SU-DHL-6 (cell line): ENCODE results near the gene SLC30A7.
"Not testable (repeated sequence)": the region's sequence is repeated elsewhere in the genome, so short reads cannot be mapped to it uniquely, and the experiment has no call there.

Source experiments
- H2AFZ ChIP-seq: fragments of 200-600 bp; sonication (generic); 2 replicates; pipeline ENCODE4 v1.6.1; 2014; ENCODE audit warnings: low read depth, mild to moderate bottlenecking, moderate library complexity, mixed read lengths, antibody characterized with exemption, low read length; ENCODE audit not compliant: severe bottlenecking
- H3F3A ChIP-seq: fragments of 200-600 bp; shearing (Covaris generic); 2 replicates; pipeline ENCODE4 v1.6.0; 2016; ENCODE audit warnings: antibody characterized with exemption, mild to moderate bottlenecking; ENCODE audit not compliant: insufficient read depth
- H3K27ac ChIP-seq: fragments of 200-600 bp; sonication (generic); 2 replicates; pipeline ENCODE4 v1.5.1; 2016; ENCODE audit warnings: low read depth, mild to moderate bottlenecking, low read length, moderate library complexity, mixed read lengths
- H3K27me3 ChIP-seq: fragments of 200-600 bp; sonication (generic), shearing (Covaris generic); 2 replicates; pipeline ENCODE4 v1.6.0; 2014; ENCODE audit warnings: mild to moderate bottlenecking, low read length
- H3K36me3 ChIP-seq: fragments of 200-600 bp; sonication (generic); 2 replicates; pipeline ENCODE4 v1.6.1; 2014; ENCODE audit warnings: mild to moderate bottlenecking, low read length, mixed read lengths
- H3K4me2 ChIP-seq: fragments of 300-600, 200-600 bp; shearing (Covaris generic), sonication (generic); 2 replicates; pipeline ENCODE4 v1.6.0; 2014; ENCODE audit warnings: low read length, low read depth, mild to moderate bottlenecking; ENCODE audit not compliant: poor library complexity, severe bottlenecking
- H3K4me3 ChIP-seq: fragments of 200-600 bp; sonication (generic); 2 replicates; pipeline ENCODE4 v1.5.1; 2014; ENCODE audit warnings: antibody characterized with exemption, low read length, mild to moderate bottlenecking, mixed read lengths; ENCODE audit not compliant: insufficient read depth, poor library complexity, severe bottlenecking
- H3K79me2 ChIP-seq: fragments of 200-600 bp; sonication (generic); 2 replicates; pipeline ENCODE4 v1.6.1; 2014; ENCODE audit warnings: mild to moderate bottlenecking, low read length, moderate library complexity; ENCODE audit not compliant: insufficient read depth
- H3K9ac ChIP-seq: fragments of 200-600 bp; sonication (generic); 2 replicates; pipeline ENCODE4 v1.7.0; 2014; ENCODE audit warnings: mild to moderate bottlenecking, low read length
- H3K9me2 ChIP-seq: fragments of 200-600 bp; sonication (generic); replicated peaks from 2 replicates; pipeline ENCODE4 v1.6.1; 2014; ENCODE audit warnings: low read length; ENCODE audit not compliant: insufficient read depth
- H3K9me3 ChIP-seq: fragments of 200-600 bp; sonication (generic); 2 replicates; pipeline ENCODE4 v1.6.1; 2014; ENCODE audit warnings: low read length, mixed read lengths; ENCODE audit not compliant: insufficient read depth
- H4K20me1 ChIP-seq: fragments of 200-600 bp; sonication (generic); 2 replicates; pipeline ENCODE4 v1.6.1; 2014; ENCODE audit warnings: low read depth, mild to moderate bottlenecking, antibody characterized with exemption, low read length, moderate library complexity, mixed read lengths
- EZH2phosphoT487 ChIP-seq: fragments of 200-600 bp; sonication (generic), shearing (Covaris generic); conservative IDR thresholded peaks from 2 replicates; pipeline ENCODE4 v1.6.1; 2018; ENCODE audit warnings: mild to moderate bottlenecking, antibody characterized with exemption, low read length, moderate library complexity, mixed read lengths
- TF ChIP-seq, protein P1 (sequence below): fragments of 200-600 bp; sonication (generic); IDR thresholded peaks from one replicate; pipeline ENCODE4 v1.5.1; 2017; ENCODE audit warnings: antibody characterized with exemption, mild to moderate bottlenecking, low read length, moderate library complexity; ENCODE audit not compliant: insufficient read depth, poor library complexity, severe bottlenecking

SLC30A7 gene

GRCh38 chr1:100930494-100930893 lies 34.6 kb downstream of the SLC30A7 start:
- H3K4me2 ChIP-seq = no peak overlapping the region
- H3K4me3 ChIP-seq = no peak overlapping the region
- H3K9me3 ChIP-seq = no peaks in the 10 kb centered on the region
- H3K79me2 ChIP-seq = no peaks in the 10 kb centered on the region
- H3F3A ChIP-seq = no peaks in the 10 kb centered on the region
- no peaks in the 10 kb centered on the region for H3K27me3 ChIP-seq
- H3K9me2 ChIP-seq = no peaks in the 10 kb centered on the region
- no peak overlapping the region for H2AFZ ChIP-seq
- no peak overlapping the region for H3K9ac ChIP-seq
- TF ChIP-seq EZH2phosphoT487 = no peak
- TF ChIP-seq, protein P1, sequence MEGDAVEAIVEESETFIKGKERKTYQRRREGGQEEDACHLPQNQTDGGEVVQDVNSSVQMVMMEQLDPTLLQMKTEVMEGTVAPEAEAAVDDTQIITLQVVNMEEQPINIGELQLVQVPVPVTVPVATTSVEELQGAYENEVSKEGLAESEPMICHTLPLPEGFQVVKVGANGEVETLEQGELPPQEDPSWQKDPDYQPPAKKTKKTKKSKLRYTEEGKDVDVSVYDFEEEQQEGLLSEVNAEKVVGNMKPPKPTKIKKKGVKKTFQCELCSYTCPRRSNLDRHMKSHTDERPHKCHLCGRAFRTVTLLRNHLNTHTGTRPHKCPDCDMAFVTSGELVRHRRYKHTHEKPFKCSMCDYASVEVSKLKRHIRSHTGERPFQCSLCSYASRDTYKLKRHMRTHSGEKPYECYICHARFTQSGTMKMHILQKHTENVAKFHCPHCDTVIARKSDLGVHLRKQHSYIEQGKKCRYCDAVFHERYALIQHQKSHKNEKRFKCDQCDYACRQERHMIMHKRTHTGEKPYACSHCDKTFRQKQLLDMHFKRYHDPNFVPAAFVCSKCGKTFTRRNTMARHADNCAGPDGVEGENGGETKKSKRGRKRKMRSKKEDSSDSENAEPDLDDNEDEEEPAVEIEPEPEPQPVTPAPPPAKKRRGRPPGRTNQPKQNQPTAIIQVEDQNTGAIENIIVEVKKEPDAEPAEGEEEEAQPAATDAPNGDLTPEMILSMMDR = no peak
- H4K20me1 ChIP-seq = no peaks in the 10 kb centered on the region
- no peak overlapping the region for H3K27ac ChIP-seq
- H3K36me3 ChIP-seq = peaks cover 7% of the 10 kb centered on the region; the same call in 1 of the 2 replicates

DNA sequence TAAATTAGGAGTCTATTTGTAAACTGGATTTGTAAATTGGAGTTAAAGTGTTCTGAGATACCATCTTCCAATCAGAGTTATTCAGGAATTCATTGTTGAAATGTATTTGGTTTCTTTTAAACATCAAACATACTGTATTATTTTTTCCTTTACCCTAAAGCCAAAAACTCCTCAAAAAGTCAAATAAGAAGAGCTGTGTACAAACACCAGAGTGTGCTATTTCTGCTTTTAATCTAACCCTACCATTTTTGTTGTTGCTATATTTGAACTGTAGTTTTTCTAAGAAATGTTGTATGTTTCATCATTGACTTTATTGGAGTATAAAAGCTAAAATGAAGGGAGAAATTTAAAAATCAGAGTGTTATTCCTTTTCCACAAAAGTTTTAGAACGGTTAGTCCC lies 35.8 kb downstream of the SLC30A7 start:
- Histone ChIP-seq H3K79me2 (no peaks in the 10 kb centered on the region), H4K20me1 (no peaks in the 10 kb centered on the region), H2AFZ (no peak overlapping the region)

DNA sequence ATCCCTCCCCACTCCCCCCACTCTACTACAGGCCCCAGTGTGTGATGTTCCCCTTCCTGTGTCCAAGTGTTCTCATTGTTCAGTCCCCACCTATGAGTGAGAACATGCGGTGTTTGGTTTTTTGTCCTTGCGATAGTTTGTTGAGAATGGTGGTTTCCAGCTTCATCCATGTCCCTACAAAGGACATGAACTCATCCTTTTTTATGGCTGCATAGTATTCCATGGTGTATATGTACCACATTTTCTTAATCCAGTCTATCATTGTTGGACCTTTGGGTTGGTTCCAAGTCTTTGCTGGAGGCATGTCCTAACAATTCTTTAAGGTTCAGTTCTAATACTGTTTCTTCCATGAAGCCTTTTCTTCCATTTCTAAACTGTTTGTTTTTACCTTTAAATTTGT lies 37.7 kb downstream of the SLC30A7 start:
- not testable (repeated sequence) for H3K27ac ChIP-seq, H3K79me2 ChIP-seq, H3K9me3 ChIP-seq, H4K20me1 ChIP-seq, H3K4me3 ChIP-seq, H2AFZ ChIP-seq, H3K9me2 ChIP-seq, H3F3A ChIP-seq, H3K9ac ChIP-seq, H3K27me3 ChIP-seq, H3K4me2 ChIP-seq
- H3K36me3 ChIP-seq = peaks cover 18% of the 10 kb centered on the region; the same call in 1 of the 2 replicates

More for the DNA sequence above, 35.8 kb downstream of the SLC30A7 start:
- no peaks in the 10 kb centered on the region for H3K9me2 ChIP-seq
- no peak overlapping the region for H3K9ac ChIP-seq
- H3K27me3 ChIP-seq = no peaks in the 10 kb centered on the region
- no peaks in the 10 kb centered on the region for H3F3A ChIP-seq
- no peak overlapping the region for H3K4me3 ChIP-seq
- H3K9me3 ChIP-seq = no peaks in the 10 kb centered on the region
- H3K36me3 ChIP-seq = peaks cover 7% of the 10 kb centered on the region; the same call in 1 of the 2 replicates
- TF ChIP-seq EZH2phosphoT487 = no peak
- TF ChIP-seq, protein P1 = no peak
- H3K4me2 ChIP-seq = no peak overlapping the region
- H3K27ac ChIP-seq = no peak overlapping the region

GRCh38 chr1:100936194-100936967 lies 40.5 kb downstream of the SLC30A7 start:
- H4K20me1 ChIP-seq = no peaks in the 10 kb centered on the region
- H2AFZ ChIP-seq = no peak overlapping the region
- H3K36me3 ChIP-seq = peaks cover 15% of the 10 kb centered on the region; the same call in 1 of the 2 replicates
- no peak overlapping the region for H3K4me3 ChIP-seq
- H3K9me3 ChIP-seq = no peaks in the 10 kb centered on the region
- H3K79me2 ChIP-seq = no peaks in the 10 kb centered on the region
- H3K4me2 ChIP-seq = no peak overlapping the region
- H3K9me2 ChIP-seq = no peaks in the 10 kb centered on the region
- no peaks in the 10 kb centered on the region for H3K27me3 ChIP-seq
- TF ChIP-seq EZH2phosphoT487 = no peak
- TF ChIP-seq, protein P1 = no peak
- no peaks in the 10 kb centered on the region for H3F3A ChIP-seq
- no peak overlapping the region for H3K9ac ChIP-seq
- no peak overlapping the region for H3K27ac ChIP-seq
